Transverse colon (tissue), 4 donors: ENCODE results near the gene POLD1. TPM values are rescaled to one million over a fixed set of nuclear protein-coding genes. Genes with fewer than 3 reads are reported as not detected.
A peak's percentile ranks its signal among the peaks of the same experiment; 100 is the strongest.
"Not testable (repeated sequence)": the region's sequence is repeated elsewhere in the genome, so short reads cannot be mapped to it uniquely, and the experiment has no call there.

Source experiments
- DNase-seq: peaks from one replicate; pipeline ENCODE4 v3.0.0-alpha.2; 2019
- H3K27ac ChIP-seq, 4 donors: fragments of 200-600 bp; sonication (generic); 2 replicates each; pipeline ENCODE4 v1.5.1; 2016 to 2018; ENCODE audit warnings: inconsistent platforms in 4 of 4
- H3K27me3 ChIP-seq: fragments of 200-600 bp; sonication (generic); 2 replicates; pipeline ENCODE4 v1.5.1; 2017; ENCODE audit warnings: inconsistent platforms
- H3K36me3 ChIP-seq, 4 donors: fragments of 200-600 bp; sonication (generic); 2 replicates each; pipeline ENCODE4 v1.5.1; 2017 to 2019; ENCODE audit warnings: inconsistent platforms in 4 of 4
- H3K4me1 ChIP-seq, 4 donors: fragments of 200-600 bp; sonication (generic); 2 replicates each; pipeline ENCODE4 v1.5.1; 2017 to 2020; ENCODE audit warnings: inconsistent platforms in 4 of 4
- H3K4me3 ChIP-seq, 4 donors: fragments of 200-600 bp; sonication (generic); 1 replicate in 1 of 4; 2 replicates in 3 of 4; pipeline versions ENCODE4 v1.5.1 to v1.6.1; 2017 to 2019; ENCODE audit warnings: inconsistent platforms in 4 of 4
- H3K9me3 ChIP-seq, 2 donors: fragments of 200-600 bp; sonication (generic); 2 replicates each; pipeline ENCODE4 v1.5.1; 2017 to 2019; ENCODE audit warnings: inconsistent platforms in 2 of 2
- CTCF ChIP-seq, 5 experiments: fragments of 200-600 bp in 3 of 5; fragments of 450-650 bp in 2 of 5; sonication (generic) in 3 of 5; IDR thresholded peaks; 1 replicate in 2 of 5; 2 replicates in 3 of 5; pipeline ENCODE4 v1.5.1; 2016 to 2017; ENCODE audit warnings: antibody characterized with exemption in 5 of 5, inconsistent platforms in 3 of 5, mild to moderate bottlenecking in 2 of 5, moderate library complexity in 1 of 5
- EP300 ChIP-seq: sonication (generic); formaldehyde crosslinking; IDR thresholded peaks from one replicate; pipeline ENCODE4 v1.6.1; 2017; ENCODE audit warnings: antibody characterized with exemption, low read depth
- POLR2A ChIP-seq: fragments of 450-650 bp; IDR thresholded peaks from one replicate; pipeline ENCODE4 v1.6.1; 2016; ENCODE audit warnings: antibody characterized with exemption, mild to moderate bottlenecking, moderate library complexity
- POLR2AphosphoS5 ChIP-seq, 3 donors: sonication (generic); formaldehyde crosslinking; IDR thresholded peaks; one replicate each; pipeline ENCODE4 v1.6.1; 2016; ENCODE audit warnings: antibody characterized with exemption in 3 of 3
- WGBS, 2 donors: methylation state at CpG; one replicate each; pipeline ENCODE4 v1.1.5; 2018; ENCODE audit warnings: low coverage in 1 of 2; 5-methylcytosine and 5-hydroxymethylcytosine counted together
- in situ Hi-C, 4 donors: fragments of 200-750 bp; cut with MboI; loops; one replicate each; pipeline versions ENCODE4 v1.15.0 to v1.15.1; 2017; ENCODE audit warnings: low sequenced_read_pairs in 3 of 4, low pct_ligation_motif_present in 1 of 4, low pct_unique_long_range_greater_than_20kb in 1 of 4
- intact Hi-C: fragments of 100-400 bp; cut with DNase I; formaldehyde crosslinking; loops from one replicate; pipeline ENCODE4 v1.15.1; 2023; ENCODE audit warnings: low total_unique reads
- total RNA-seq, 4 donors: library from RNA; depleted of rRNA; stranded (reverse); fragments of >200 nt; gene quantifications; one replicate each; pipeline ENCODE4 v1.1.0, GENCODE V29; 2016

The POLD1 gene
- 10 to 100 TPM; 14.6 to 59.1 (median 25.9) TPM for total RNA-seq

GRCh38 chr19:50383852-50384684, at the start of gene POLD1:
TSS of gene POLD1 (plus strand) at chr19:50384347. CDS start at chr19:50398852, 14,505 bp downstream.
- H3K27me3 ChIP-seq, result no peaks in the 10 kb centered on the region
- H3K36me3 ChIP-seq, result peaks cover 0 to 22% (median 8%) of the 10 kb centered on the region in 4 donors
- DNase-seq, result peak; percentile 99
- H3K9me3 ChIP-seq, result no peaks in the 10 kb centered on the region
- H3K4me3 ChIP-seq, result peak within 1 kb of the TSS; percentile 55 to 97 (median 58)
- peaks cover 5 to 17% (median 13%) of the 10 kb centered on the region in 4 donors for H3K4me1 ChIP-seq
- in situ Hi-C loops (no loop called here), intact Hi-C loops (no loop called here)
- H3K27ac ChIP-seq, result peak within 1 kb of the TSS; percentile 69 to 93 (median 87)
- 0% methylated on average over 9 to 76 of the region's 78 CpGs for WGBS, 2 donors
- peak; percentile 65 for TF ChIP-seq POLR2A
- no peak for TF ChIP-seq EP300
- TF ChIP-seq CTCF (IDR thresholded peaks at IDR 0.05), result peak in 1 of 5 experiments; percentile 3
- peak in 2 of 3 donors; percentile 81 to 82 for TF ChIP-seq POLR2AphosphoS5 (IDR thresholded peaks at IDR 0.05)

- no peak for DNase-seq
- H3K4me3 ChIP-seq, result no peak overlapping the region
- H3K4me1 ChIP-seq, result peaks cover 0 to 37% (median 28%) of the 10 kb centered on the region in 4 donors
- H3K27ac ChIP-seq, result no peak overlapping the region
- 84% methylated on average over 12 of the region's 12 CpGs; no CpG with 5 or more reads in 1 of the 2 donors for WGBS, 2 donors
- intact Hi-C loops, result no loop called here
- H3K36me3 ChIP-seq, result no peaks in the 10 kb centered on the region
- in situ Hi-C loops, result no loop called here
- peaks cover 35% of the 10 kb centered on the region for H3K27me3 ChIP-seq
- no peak for TF ChIP-seq EP300
- no peak for TF ChIP-seq POLR2A
- no peak for TF ChIP-seq CTCF (IDR thresholded peaks at IDR 0.05)
- no peak for TF ChIP-seq POLR2AphosphoS5 (IDR thresholded peaks at IDR 0.05)
- no peaks in the 10 kb centered on the region for H3K9me3 ChIP-seq
Observed at GRCh38 chr19:50334741-50335421, 49.3 kb upstream of the POLD1 start.

GRCh38 chr19:50337031-50337430, 47.1 kb upstream of the POLD1 start:
- peaks cover 0 to 19% (median 15%) of the 10 kb centered on the region in 4 donors for H3K4me1 ChIP-seq
- H3K36me3 ChIP-seq, in situ Hi-C loops, H3K4me3 ChIP-seq, intact Hi-C loops, H3K27ac ChIP-seq, DNase-seq, H3K9me3 ChIP-seq: not testable (repeated sequence)
- H3K27me3 ChIP-seq, result peaks cover 14% of the 10 kb centered on the region
- WGBS, 2 donors, result 84 to 90% methylated on average over 2 to 6 of the region's 6 CpGs

GRCh38 chr19:50340331-50340730, 43.8 kb upstream of the POLD1 start:
- Histone ChIP-seq H3K4me3 (no peak overlapping the region), H3K9me3 (no peaks in the 10 kb centered on the region), H3K4me1 (no peaks in the 10 kb centered on the region), H3K36me3 (no peaks in the 10 kb centered on the region), H3K27ac (no peak overlapping the region), H3K27me3 (no peaks in the 10 kb centered on the region)
- TF ChIP-seq CTCF (IDR thresholded peaks at IDR 0.05) (no peak), POLR2A (no peak), EP300 (no peak), POLR2AphosphoS5 (IDR thresholded peaks at IDR 0.05) (no peak)
- intact Hi-C loops (no loop called here), in situ Hi-C loops (no loop called here)
- DNase-seq, result no peak
